Pancreas (tissue), 10 donors: ENCODE results near the gene ULK4. TPM values are rescaled to one million over a fixed set of nuclear protein-coding genes. Genes with fewer than 3 reads are reported as not detected.

ENCODE experiments used
- ATAC-seq, 4 donors: fragments of 200-7000 bp; cut with Tn5 transposase; one replicate each; pipeline versions ENCODE4 v1.8.0 to v1.9.1; 2020; ENCODE audit warnings: mild to moderate bottlenecking in 4 of 4, moderate library complexity in 4 of 4
- DNase-seq, 6 donors: peaks; one replicate each; pipeline ENCODE4 v3.0.0-alpha.2; 2020
- FAIRE-seq: peaks from 2 replicates; lab custom pipeline; 2012; peaks lifted over from hg19 to GRCh38; lab: Jason Lieb, UNC
- H3K27ac ChIP-seq, 4 donors: fragments of 200-600 bp; sonication (generic); 1 replicate in 3 of 4; 2 replicates in 1 of 4; pipeline versions ENCODE4 v1.5.0 to v1.8.0; 2020
- H3K27me3 ChIP-seq, 4 donors: fragments of 200-600 bp; one replicate each; pipeline ENCODE4 v1.8.0; 2021
- H3K36me3 ChIP-seq, 3 donors: fragments of 200-600 bp; sonication (generic) in 1 of 3; one replicate each; pipeline versions ENCODE4 v1.5.0 to v1.8.0; 2020 to 2021
- H3K4me1 ChIP-seq, 3 donors: fragments of 200-600 bp; one replicate each; pipeline ENCODE4 v1.8.0; 2021
- H3K4me3 ChIP-seq, 4 donors: fragments of 200-600 bp; sonication (generic) in 2 of 4; one replicate each; pipeline versions ENCODE4 v1.5.0 to v1.8.0; 2020 to 2021
- H3K9me3 ChIP-seq, 4 donors: fragments of 200-600 bp; one replicate each; pipeline ENCODE4 v1.8.0; 2021
- CTCF ChIP-seq, 4 donors: fragments of 200-600 bp; sonication (generic) in 3 of 4; IDR thresholded peaks; one replicate each; pipeline versions ENCODE4 v1.5.0 to v1.8.0; 2021; ENCODE audit warnings: antibody characterized with exemption in 4 of 4
- WGBS, 2 donors: extraction: QIAGEN DNeasy Blood & Tissue Kit; methylation state at CpG; one replicate each; pipeline ENCODE4 v1.1.7; 2013; 5-methylcytosine and 5-hydroxymethylcytosine counted together
- intact Hi-C, 3 donors: fragments of 100-400 bp; cut with DNase I; formaldehyde crosslinking; loops; one replicate each; pipeline versions ENCODE4 v1.11.1 to v1.14.2; 2022
- polyA plus RNA-seq, 2 donors: library from polyadenylated mRNA; stranded (reverse); fragments of 200-250 nt; gene quantifications; one replicate each; pipeline ENCODE4 v1.2.3, GENCODE V29; 2013
- total RNA-seq, 6 donors: library from RNA; stranded (reverse); fragmentation: NEBNext Ultra II Directional in 4 of 6; extraction: Animal tissue kit (Norgen Biotek cat#: 25700) in 4 of 6; gene quantifications; one replicate each; pipeline versions ENCODE4 v1.2.1 to v1.2.4, GENCODE V29; 2021 to 2023
- donor health status: healthy with polysubstance abuse.
- donor health status: DM: no; HTN: no; CAD: no; lungs with moderate emphysema.
- donor health status: DM: no; HTN: no; CAD: no.
- donor health status: control.
- donor health status: control.
- donor health status: Bipolar disorder and iron deficiency.
- donor health status: DM: yes; HTN: yes; CAD: no.
- donor health status: DM: no; HTN: no; CAD: no.
- donor health status: DM: no; HTN: no; CAD: no.
- donor health status: DM: yes; HTN: yes; CAD: no.

The ULK4 gene
- total and polyA plus RNA-seq, 8 donors, result 2.3 to 8.6 (median 4.2) TPM

GRCh38 chr3:41912280-41912679 is 49.6 kb downstream of the ULK4 start:
- no peak for ATAC-seq
- H3K4me3 ChIP-seq, result no peak overlapping the region
- DNase-seq, result no peak
- 83 to 91% methylated on average over 1 of the region's 1 CpG for WGBS, 2 donors
- H3K9me3 ChIP-seq, result no peaks in the 10 kb centered on the region
- no peak overlapping the region for H3K27ac ChIP-seq
- intact Hi-C loops, result no loop called here
- no peak for TF ChIP-seq CTCF (IDR thresholded peaks at IDR 0.05)
- H3K27me3 ChIP-seq, result no peaks in the 10 kb centered on the region
- H3K36me3 ChIP-seq, result no peaks in the 10 kb centered on the region
- FAIRE-seq, result no peak
- H3K4me1 ChIP-seq, result no peaks in the 10 kb centered on the region

GRCh38 chr3:41907330-41908073 is 54.4 kb downstream of the ULK4 start:
- ATAC-seq, result no peak
- Histone ChIP-seq H3K4me3 (no peak overlapping the region), H3K36me3 (no peaks in the 10 kb centered on the region), H3K27me3 (no peaks in the 10 kb centered on the region), H3K9me3 (no peaks in the 10 kb centered on the region), H3K27ac (no peak overlapping the region), H3K4me1 (no peaks in the 10 kb centered on the region)
- FAIRE-seq, result no peak
- 94 to 95% methylated on average over 3 of the region's 3 CpGs for WGBS, 2 donors
- DNase-seq, result no peak
- intact Hi-C loops, result loop anchor here in 1 of 3 donors (10.0 kb wide), 1 partner anchor 277 kb away; no protein-coding TSS in a partner anchor
- TF ChIP-seq CTCF (IDR thresholded peaks at IDR 0.05), result no peak

GRCh38 chr3:41900265-41900664 is 61.6 kb downstream of the ULK4 start:
- intact Hi-C loops, result loop anchor here in 1 of 3 donors (10.0 kb wide), 1 partner anchor 285 kb away; no protein-coding TSS in a partner anchor
- ATAC-seq (no peak), DNase-seq (no peak), FAIRE-seq (no peak)
- no peak overlapping the region for H3K4me3 ChIP-seq
- TF ChIP-seq CTCF (IDR thresholded peaks at IDR 0.05), result no peak
- H3K27ac ChIP-seq, result no peak overlapping the region
- 67 to 73% methylated on average over 2 of the region's 2 CpGs for WGBS, 2 donors
- H3K27me3 ChIP-seq, result no peaks in the 10 kb centered on the region
- no peaks in the 10 kb centered on the region for H3K36me3 ChIP-seq
- no peaks in the 10 kb centered on the region for H3K9me3 ChIP-seq
- H3K4me1 ChIP-seq, result no peaks in the 10 kb centered on the region

- Histone ChIP-seq H3K4me3 (no peak overlapping the region), H3K4me1 (no peaks in the 10 kb centered on the region), H3K9me3 (no peaks in the 10 kb centered on the region), H3K27ac (no peak overlapping the region), H3K27me3 (no peaks in the 10 kb centered on the region), H3K36me3 (no peaks in the 10 kb centered on the region)
- ATAC-seq (no peak), DNase-seq (no peak), FAIRE-seq (no peak)
- no peak for TF ChIP-seq CTCF (IDR thresholded peaks at IDR 0.05)
- intact Hi-C loops, result loop anchor here in 2 of 3 donors (10.0 kb wide), 2 partner anchors 196 to 296 kb away; partner anchors contain the start of gene TRAK1 (in 1 of the 2)
- WGBS, 2 donors, result 73 to 76% methylated on average over 2 of the region's 2 CpGs
Observed at GRCh38 chr3:41898631-41899030, 63.3 kb downstream of the ULK4 start.

GRCh38 chr3:41893977-41894376 is 67.9 kb downstream of the ULK4 start:
- no peaks in the 10 kb centered on the region for H3K4me1 ChIP-seq
- H3K27me3 ChIP-seq, result no peaks in the 10 kb centered on the region
- ATAC-seq, result peak in 2 of 4 donors; percentile 42 to 67
- DNase-seq, result peak in 1 of 6 donors; percentile 10
- no peak overlapping the region for H3K4me3 ChIP-seq
- intact Hi-C loops, result loop anchor here in 2 of 3 donors (10.0 kb wide), 2 partner anchors 201 to 301 kb away; partner anchors contain the start of gene TRAK1 (in 1 of the 2)
- H3K9me3 ChIP-seq, result no peaks in the 10 kb centered on the region
- H3K27ac ChIP-seq, result no peak overlapping the region
- peak in 2 of 4 donors; percentile 14 to 22 for TF ChIP-seq CTCF (IDR thresholded peaks at IDR 0.05)
- WGBS, 2 donors, result 21 to 23% methylated on average over 1 of the region's 1 CpG
- FAIRE-seq, result no peak
- H3K36me3 ChIP-seq, result no peaks in the 10 kb centered on the region
